ENCODE results near the gene MRPS35. TPM values are rescaled to one million over a fixed set of nuclear protein-coding genes. Genes with fewer than 3 reads are reported as not detected.
A peak's percentile ranks its signal among the peaks of the same experiment; 100 is the strongest.

Gene MRPS35
- total and polyA plus RNA-seq, 9 donors: 23.3 to 44.4 (median 35.5) TPM

GRCh38 chr12:27780612-27781408, 70.2 kb downstream of the MRPS35 start:
- TF ChIP-seq EP300 (IDR thresholded peaks at IDR 0.05) (no peak), POLR2A (IDR thresholded peaks at IDR 0.05) (no peak)
- TF ChIP-seq, protein P1, sequence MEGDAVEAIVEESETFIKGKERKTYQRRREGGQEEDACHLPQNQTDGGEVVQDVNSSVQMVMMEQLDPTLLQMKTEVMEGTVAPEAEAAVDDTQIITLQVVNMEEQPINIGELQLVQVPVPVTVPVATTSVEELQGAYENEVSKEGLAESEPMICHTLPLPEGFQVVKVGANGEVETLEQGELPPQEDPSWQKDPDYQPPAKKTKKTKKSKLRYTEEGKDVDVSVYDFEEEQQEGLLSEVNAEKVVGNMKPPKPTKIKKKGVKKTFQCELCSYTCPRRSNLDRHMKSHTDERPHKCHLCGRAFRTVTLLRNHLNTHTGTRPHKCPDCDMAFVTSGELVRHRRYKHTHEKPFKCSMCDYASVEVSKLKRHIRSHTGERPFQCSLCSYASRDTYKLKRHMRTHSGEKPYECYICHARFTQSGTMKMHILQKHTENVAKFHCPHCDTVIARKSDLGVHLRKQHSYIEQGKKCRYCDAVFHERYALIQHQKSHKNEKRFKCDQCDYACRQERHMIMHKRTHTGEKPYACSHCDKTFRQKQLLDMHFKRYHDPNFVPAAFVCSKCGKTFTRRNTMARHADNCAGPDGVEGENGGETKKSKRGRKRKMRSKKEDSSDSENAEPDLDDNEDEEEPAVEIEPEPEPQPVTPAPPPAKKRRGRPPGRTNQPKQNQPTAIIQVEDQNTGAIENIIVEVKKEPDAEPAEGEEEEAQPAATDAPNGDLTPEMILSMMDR (IDR thresholded peaks at IDR 0.05): no peak
- DNase-seq: peak in 4 of 5 donors; percentile 13 to 38 (median 36)
- intact Hi-C loops (cut with DNase I): no loop called here
- WGBS, 3 donors: 5 to 7% (median 6%) methylated on average over 26 to 27 of the region's 27 CpGs
- no peaks in the 10 kb centered on the region for H3K9me3 ChIP-seq
- H3K27ac ChIP-seq: peak overlapping the region; percentile 80 to 90
- H3K36me3 ChIP-seq: no peaks in the 10 kb centered on the region
- no peaks in the 10 kb centered on the region for H3K27me3 ChIP-seq
- peak overlapping the region; percentile 71 for H3K4me3 ChIP-seq
- H3K4me1 ChIP-seq (ENCODE audit: insufficient read depth): peaks cover 14% of the 10 kb centered on the region

GRCh38 chr12:27781680-27782079, 71.0 kb downstream of the MRPS35 start:
- Histone ChIP-seq H3K4me3 (no peak overlapping the region), H3K36me3 (no peaks in the 10 kb centered on the region), H3K4me1 (ENCODE audit: insufficient read depth) (peaks cover 14% of the 10 kb centered on the region), H3K27me3 (no peaks in the 10 kb centered on the region), H3K27ac (no peak overlapping the region), H3K9me3 (no peaks in the 10 kb centered on the region)
- 57 to 62% (median 60%) methylated on average over 5 of the region's 5 CpGs for WGBS, 3 donors
- intact Hi-C loops (cut with DNase I): no loop called here
- no peak for DNase-seq
- TF ChIP-seq, protein P1 (IDR thresholded peaks at IDR 0.05): no peak
- TF ChIP-seq POLR2A (IDR thresholded peaks at IDR 0.05): no peak
- TF ChIP-seq EP300 (IDR thresholded peaks at IDR 0.05): no peak

- H3K36me3 ChIP-seq: no peaks in the 10 kb centered on the region
- intact Hi-C loops (cut with DNase I): no loop called here
- no peaks in the 10 kb centered on the region for H3K27me3 ChIP-seq
- TF ChIP-seq POLR2A (IDR thresholded peaks at IDR 0.05): no peak
- TF ChIP-seq, protein P1 (IDR thresholded peaks at IDR 0.05): no peak
- no peak for TF ChIP-seq EP300 (IDR thresholded peaks at IDR 0.05)
- H3K27ac ChIP-seq: no peak overlapping the region
- DNase-seq: no peak
- 73 to 86% (median 84%) methylated on average over 1 of the region's 1 CpG for WGBS, 3 donors
- H3K4me1 ChIP-seq (ENCODE audit: insufficient read depth): peaks cover 14% of the 10 kb centered on the region
- H3K4me3 ChIP-seq: no peak overlapping the region
- H3K9me3 ChIP-seq: no peaks in the 10 kb centered on the region
Measured at GRCh38 chr12:27782481-27782880, 71.8 kb downstream of the MRPS35 start.

DNA sequence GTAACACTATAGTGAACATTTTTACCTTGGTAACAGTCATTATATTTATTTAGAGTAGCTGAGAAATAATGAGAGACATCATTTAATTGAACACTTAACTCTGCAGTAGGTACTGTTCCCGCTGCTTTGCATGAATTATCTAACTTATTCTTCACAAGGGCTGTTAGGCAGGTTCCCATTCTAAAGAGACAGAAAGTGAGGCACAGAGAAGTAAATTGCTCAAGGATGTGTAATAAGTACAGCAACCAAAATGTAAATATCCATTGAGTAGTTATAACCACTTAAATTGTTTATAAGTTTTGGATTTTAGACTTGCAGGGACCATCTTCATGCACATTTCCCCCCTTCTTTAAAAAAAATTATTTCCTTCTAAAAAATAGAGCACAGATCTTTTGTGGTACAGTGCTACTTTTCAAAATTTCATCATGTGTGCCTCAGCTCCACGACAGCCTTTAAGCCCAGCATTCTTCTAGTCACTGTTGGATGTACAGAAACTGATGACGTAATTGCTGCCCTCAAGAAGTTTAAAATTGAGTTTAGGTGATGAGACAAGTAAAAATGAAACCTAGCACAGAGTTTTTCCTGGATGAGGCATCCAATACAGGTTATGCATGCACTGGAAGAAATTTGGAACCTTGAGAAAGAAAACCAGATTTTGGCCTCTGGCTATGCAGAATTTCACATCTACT, 75.4 kb downstream of the MRPS35 start:
- no peaks in the 10 kb centered on the region for H3K27me3 ChIP-seq
- intact Hi-C loops (cut with DNase I): loop anchor here in 1 of 4 donors (1.0 kb wide), 1 partner anchor 33 kb away; no protein-coding TSS in a partner anchor
- H3K4me3 ChIP-seq: no peak overlapping the region
- H3K36me3 ChIP-seq: no peaks in the 10 kb centered on the region
- H3K9me3 ChIP-seq: no peaks in the 10 kb centered on the region
- DNase-seq: no peak
- H3K27ac ChIP-seq: no peak overlapping the region
- TF ChIP-seq, protein P1 (IDR thresholded peaks at IDR 0.05): no peak
- TF ChIP-seq POLR2A (IDR thresholded peaks at IDR 0.05) (no peak), EP300 (IDR thresholded peaks at IDR 0.05) (no peak)
- H3K4me1 ChIP-seq (ENCODE audit: insufficient read depth): peaks cover 8% of the 10 kb centered on the region
- WGBS, 3 donors: 89 to 90% (median 89%) methylated on average over 3 of the region's 3 CpGs

All from ovary (tissue), 9 donors.